SK-N-SH (cell line): ENCODE results near the gene TMEM169. TPM values are rescaled to one million over a fixed set of nuclear protein-coding genes. Genes with fewer than 3 reads are reported as not detected.

Experiments
- CTCF ChIA-PET: fragments of 300-600, 350-600 bp; formaldehyde crosslinking; extraction: SDS; loops from one replicate; lab custom pipeline; 2021; lab: Yijun Ruan, JAX
- POLR2A ChIA-PET: fragments of 350-600 bp; sonication (Branson Sonifier 250); formaldehyde crosslinking; extraction: SDS; loops from one replicate; lab custom pipeline; 2020; ENCODE audit warnings: antibody characterized with exemption, inconsistent platforms; lab: Yijun Ruan, JAX
- DNase-seq: peaks from one replicate; pipeline ENCODE4 v3.0.0; 2012
- H2AFZ ChIP-seq: fragments of 200-600 bp; sonication (generic); 2 replicates; pipeline ENCODE4 v1.8.1; 2016; ENCODE audit warnings: antibody characterized with exemption, mild to moderate bottlenecking, low read depth
- H3F3A ChIP-seq: fragments of 200-600 bp; sonication (generic); replicated peaks from 2 replicates; pipeline ENCODE3; 2016; ENCODE audit warnings: antibody characterized with exemption, mild to moderate bottlenecking; ENCODE audit not compliant: insufficient read depth
- H3K27ac ChIP-seq, 2 experiments: fragments of 200-500 bp in 1 of 2; fragments of 200-600 bp in 1 of 2; sonication (Bioruptor generic) in 1 of 2; sonication (generic), shearing (Covaris generic) in 1 of 2; 2 replicates each; pipeline versions ENCODE4 v1.5.1 to v1.6.1; 2014 to 2016; ENCODE audit warnings: low read depth in 2 of 2, inconsistent platforms in 1 of 2, low read length in 1 of 2, mild to moderate bottlenecking in 1 of 2, mixed read lengths in 1 of 2
- H3K27me3 ChIP-seq: fragments of 200-600 bp; sonication (generic), shearing (Covaris generic); 2 replicates; pipeline ENCODE4 v1.6.1; 2016; ENCODE audit warnings: mixed run types; ENCODE audit not compliant: insufficient read depth
- H3K36me3 ChIP-seq, 2 experiments: fragments of 200-500 bp in 1 of 2; fragments of 200-600 bp in 1 of 2; sonication (Bioruptor generic) in 1 of 2; sonication (generic) in 1 of 2; replicated peaks in 1 of 2; 2 replicates each; pipeline versions ENCODE3 to v1.5.1; 2014 to 2016; ENCODE audit warnings: low read length in 1 of 2, mild to moderate bottlenecking in 1 of 2; ENCODE audit not compliant: insufficient read depth in 2 of 2, control insufficient read depth in 1 of 2
- H3K4me1 ChIP-seq, 2 experiments: fragments of 200-500 bp in 1 of 2; fragments of 200-600 bp in 1 of 2; sonication (Bioruptor generic) in 1 of 2; sonication (generic), shearing (Covaris generic) in 1 of 2; 2 replicates each; pipeline versions ENCODE4 v1.5.1 to v1.6.1; 2014 to 2016; ENCODE audit warnings: low read depth in 1 of 2, low read length in 1 of 2, mixed run types in 1 of 2; ENCODE audit not compliant: insufficient read depth in 2 of 2, control insufficient read depth in 1 of 2
- H3K4me2 ChIP-seq: fragments of 200-600 bp; sonication (generic), shearing (Covaris generic); 2 replicates; pipeline ENCODE4 v1.6.1; 2017; ENCODE audit warnings: mixed run types
- H3K4me3 ChIP-seq, 2 experiments: fragments of 200-500 bp in 1 of 2; fragments of 200-600 bp in 1 of 2; sonication (Bioruptor generic) in 1 of 2; sonication (generic), shearing (Covaris generic) in 1 of 2; 2 replicates each; pipeline versions ENCODE4 v1.5.1 to v1.8.1; 2014 to 2016; ENCODE audit warnings: low read depth in 2 of 2, inconsistent platforms in 1 of 2, low read length in 1 of 2, mild to moderate bottlenecking in 1 of 2, mixed read lengths in 1 of 2, moderate library complexity in 1 of 2
- H3K79me2 ChIP-seq: fragments of 200-600 bp; sonication (generic); 2 replicates; pipeline ENCODE4 v1.8.1; 2017; ENCODE audit warnings: mild to moderate bottlenecking; ENCODE audit not compliant: insufficient read depth
- H3K9ac ChIP-seq: fragments of 200-600 bp; sonication (generic); 2 replicates; pipeline ENCODE4 v1.6.1; 2017; ENCODE audit warnings: mixed run types
- H3K9me2 ChIP-seq: fragments of 200-600 bp; sonication (generic); 2 replicates; pipeline ENCODE4 v1.6.1; 2017; ENCODE audit warnings: mixed run types
- H3K9me3 ChIP-seq: fragments of 200-600 bp; sonication (generic); 2 replicates; pipeline ENCODE4 v1.6.1; 2017; ENCODE audit warnings: mixed run types, mild to moderate bottlenecking, moderate library complexity
- H4K20me1 ChIP-seq: fragments of 200-600 bp; sonication (generic); 2 replicates; pipeline ENCODE4 v1.6.1; 2017; ENCODE audit warnings: mild to moderate bottlenecking, mixed run types; ENCODE audit not compliant: insufficient read depth
- CHD2 ChIP-seq: fragments of 150-350 bp; IDR thresholded peaks from 2 replicates; pipeline ENCODE4 v1.6.1; 2018; ENCODE audit warnings: low read length; ENCODE audit not compliant: partially characterized antibody
- CTCF ChIP-seq: fragments of 200-600 bp; sonication (generic); IDR thresholded peaks from 2 replicates; pipeline ENCODE4 v1.6.1; 2017; ENCODE audit warnings: antibody characterized with exemption, mild to moderate bottlenecking, moderate library complexity
- FOXJ3 ChIP-seq: sonication (generic); formaldehyde crosslinking; IDR thresholded peaks from 2 replicates; pipeline ENCODE4 v1.5.1; 2020; ENCODE audit warnings: mild to moderate bottlenecking, missing genetic modification reagents
- FOXM1 ChIP-seq: IDR thresholded peaks from 2 replicates; pipeline ENCODE4 v1.4.0; 2012; ENCODE audit warnings: low read depth, mild to moderate bottlenecking
- GABPA ChIP-seq: IDR thresholded peaks from 2 replicates; pipeline ENCODE4 v1.4.0; 2012; ENCODE audit warnings: low read depth, mild to moderate bottlenecking
- MXI1 ChIP-seq: IDR thresholded peaks from 2 replicates; pipeline ENCODE4 v1.6.1; 2012; ENCODE audit warnings: mild to moderate bottlenecking, low read depth, low read length, improper control_type of control experiment
- NRF1 ChIP-seq: IDR thresholded peaks from 2 replicates; pipeline ENCODE4 v1.6.1; 2012; ENCODE audit warnings: low read depth, mild to moderate bottlenecking, low read length
- POLR2AphosphoS5 ChIP-seq: IDR thresholded peaks from 2 replicates; pipeline ENCODE4 v1.6.1; 2012; ENCODE audit warnings: low read depth, low read length
- RFX5 ChIP-seq: IDR thresholded peaks from 2 replicates; pipeline ENCODE4 v1.6.1; 2012; ENCODE audit warnings: mild to moderate bottlenecking, improper control_type of control experiment, low read length
- TAF1 ChIP-seq: IDR thresholded peaks from 2 replicates; pipeline ENCODE4 v1.6.1; 2012; ENCODE audit warnings: low read depth, mild to moderate bottlenecking, low read length, moderate library complexity, borderline replicate concordance
- TEAD4 ChIP-seq: IDR thresholded peaks from 2 replicates; pipeline ENCODE4 v1.4.0; 2012; ENCODE audit warnings: mild to moderate bottlenecking, borderline replicate concordance; ENCODE audit not compliant: insufficient read depth
- USF1 ChIP-seq: IDR thresholded peaks from 2 replicates; pipeline ENCODE4 v1.4.0; 2012; ENCODE audit warnings: low read depth, borderline replicate concordance
- USF2 ChIP-seq: fragments of 150-350 bp; IDR thresholded peaks from 2 replicates; pipeline ENCODE4 v1.6.1; 2017; ENCODE audit warnings: antibody characterized with exemption, low read length, low read depth, borderline replicate concordance
- ZBTB33 ChIP-seq: IDR thresholded peaks from 2 replicates; pipeline ENCODE4 v1.4.0; 2012; ENCODE audit warnings: low read depth, borderline replicate concordance
- WGBS: methylation state at CpG from one replicate; pipeline ENCODE4 v1.1.6; 2017; ENCODE audit warnings: low lambda C conversion rate; 5-methylcytosine and 5-hydroxymethylcytosine counted together
- polyA plus RNA-seq, 3 experiments: library from polyadenylated mRNA; depleted of rRNA; stranded (reverse); fragments of >200 nt; gene quantifications; 2 replicates each; pipeline ENCODE4 v1.2.3, GENCODE V29; 2012

TMEM169 gene
- polyA plus RNA-seq, 1 of the 3 experiments (the other 2 are of a cell fraction) = 0.30 TPM

GRCh38 chr2:216101109-216101508 lies 19.4 kb downstream of the TMEM169 start (continued):
- no peak for TF ChIP-seq ZBTB33
- TF ChIP-seq USF2 = no peak
- no peak for TF ChIP-seq TAF1
- no peak for TF ChIP-seq CHD2
- no peak for TF ChIP-seq NRF1

GRCh38 chr2:216103213-216103612 lies 21.5 kb downstream of the TMEM169 start:
- Histone ChIP-seq H3K9ac (no peak overlapping the region), H3K4me1 (peaks cover 0 to under 1% of the 10 kb centered on the region in 2 experiments; a peak in 1 of 4 replicates), H3K4me3 (no peak overlapping the region), H2AFZ (no peak overlapping the region), H3K36me3 (no peaks in the 10 kb centered on the region), H4K20me1 (no peaks in the 10 kb centered on the region), H3K27ac (no peak overlapping the region), H3K4me2 (no peak overlapping the region), H3K27me3 (no peaks in the 10 kb centered on the region), H3K9me3 (no peaks in the 10 kb centered on the region), H3F3A (no peaks in the 10 kb centered on the region), H3K79me2 (no peaks in the 10 kb centered on the region), H3K9me2 (no peaks in the 10 kb centered on the region)
- 43% methylated on average over 1 of the region's 1 CpG for WGBS
- ChIA-PET POLR2A (no interaction called here), CTCF (interaction anchor here (1.0 to 1.5 kb wide), 2 partner anchors 22 to 70 kb away, joined by 3 read pairs; partner anchors contain the start of genes PECR and TMEM169)
- DNase-seq = no peak
- no peak for TF ChIP-seq USF2
- no peak for TF ChIP-seq CTCF
- no peak for TF ChIP-seq FOXJ3
- TF ChIP-seq RFX5 = no peak
- TF ChIP-seq FOXM1 = no peak
- TF ChIP-seq MXI1 = no peak
- TF ChIP-seq USF1 = no peak
- no peak for TF ChIP-seq POLR2AphosphoS5
- TF ChIP-seq GABPA = no peak
- no peak for TF ChIP-seq TEAD4
